Measurements from ENCODE around the gene EEFSEC.

Gene EEFSEC

GRCh38 chr3:128394033-128394432 lies 240.8 kb downstream of the EEFSEC start:
- DNase-seq (ENCODE audit: low read depth): no peak

GRCh38 chr3:128395046-128395445 lies 241.8 kb downstream of the EEFSEC start:
- no peak for DNase-seq (ENCODE audit: low read depth)

GRCh38 chr3:128395500-128396162 lies 242.3 kb downstream of the EEFSEC start:
- peak; percentile 51 for DNase-seq (ENCODE audit: low read depth)

- DNase-seq (ENCODE audit: low read depth): no peak
Observed at GRCh38 chr3:128397484-128397883, 244.2 kb downstream of the EEFSEC start.

GRCh38 chr3:128398586-128398985 lies 245.3 kb downstream of the EEFSEC start:
- DNase-seq (ENCODE audit: low read depth): no peak

- DNase-seq (ENCODE audit: low read depth): no peak
Observed at GRCh38 chr3:128399221-128399915, 246.1 kb downstream of the EEFSEC start.

- no peak for DNase-seq (ENCODE audit: low read depth)
Observed at GRCh38 chr3:128400671-128401070, 247.4 kb downstream of the EEFSEC start.

- no peak for DNase-seq (ENCODE audit: low read depth)
Observed at GRCh38 chr3:128402319-128402718, 249.0 kb downstream of the EEFSEC start.

- DNase-seq (ENCODE audit: low read depth): no peak
Observed at GRCh38 chr3:128402998-128403397, 249.7 kb downstream of the EEFSEC start.

- no peak for DNase-seq (ENCODE audit: low read depth)
Observed at GRCh38 chr3:128404276-128405068, 251.2 kb downstream of the EEFSEC start.

GRCh38 chr3:128405554-128406277 lies 252.4 kb downstream of the EEFSEC start:
- no peak for DNase-seq (ENCODE audit: low read depth)

GRCh38 chr3:128407247-128407646 lies 254.0 kb downstream of the EEFSEC start:
- no peak for DNase-seq (ENCODE audit: low read depth)

GRCh38 chr3:128408012-128408692 lies 254.9 kb downstream of the EEFSEC start:
- DNase-seq (ENCODE audit: low read depth): no peak

- DNase-seq (ENCODE audit: low read depth): no peak
Observed at GRCh38 chr3:128408693-128409623, 255.7 kb downstream of the EEFSEC start.

- DNase-seq (ENCODE audit: low read depth): no peak
Observed at GRCh38 chr3:128409624-128410581, 256.6 kb downstream of the EEFSEC start.

GRCh38 chr3:128410669-128411573 lies 257.6 kb downstream of the EEFSEC start:
- no peak for DNase-seq (ENCODE audit: low read depth)

- no peak for DNase-seq (ENCODE audit: low read depth)
Observed at GRCh38 chr3:128411574-128412064, 258.3 kb downstream of the EEFSEC start.

Data from amniotic epithelial cell (primary cell).